RKO (cell line): ENCODE measurements around the gene AAMP.

Source experiments
- DNase-seq: peaks from one replicate; pipeline ENCODE4 v3.0.0-alpha.2; 2016; ENCODE audit warnings: low spot score

Gene AAMP

DNA sequence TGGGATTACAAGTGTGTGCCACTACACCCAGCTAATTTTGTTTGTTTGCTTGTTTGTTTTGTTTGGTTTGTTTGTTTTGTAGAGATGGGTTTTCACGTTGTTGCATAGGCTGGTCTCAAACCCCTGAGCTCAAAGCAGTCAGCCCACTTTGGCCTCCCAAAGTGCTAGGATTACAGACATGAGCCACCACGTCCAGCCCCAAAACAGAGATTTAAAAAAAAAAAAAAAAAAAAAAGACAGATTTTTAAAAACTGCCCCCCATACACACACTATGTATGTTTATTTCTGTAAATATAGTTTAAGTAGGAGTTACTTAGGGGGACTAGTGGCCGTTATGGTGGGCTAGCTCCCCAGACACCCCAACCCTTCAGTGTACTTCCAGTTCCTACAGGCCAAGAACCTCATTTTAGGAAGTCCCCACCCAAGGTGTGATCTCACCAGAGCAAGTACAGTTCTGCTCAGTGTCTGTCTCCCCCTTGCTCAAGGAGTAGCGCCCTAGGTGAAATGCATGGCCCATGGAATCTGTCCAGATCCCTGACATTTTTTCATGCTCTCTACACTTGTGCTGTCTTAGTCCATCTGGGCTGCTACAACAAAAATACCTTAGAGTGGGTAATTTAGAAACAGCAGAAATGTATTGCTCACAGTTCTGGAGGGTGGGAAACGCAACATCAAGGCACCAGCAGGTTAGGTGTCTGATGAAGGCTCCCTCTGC, 23.9 kb upstream of the AAMP start:
- no peak for DNase-seq

DNA sequence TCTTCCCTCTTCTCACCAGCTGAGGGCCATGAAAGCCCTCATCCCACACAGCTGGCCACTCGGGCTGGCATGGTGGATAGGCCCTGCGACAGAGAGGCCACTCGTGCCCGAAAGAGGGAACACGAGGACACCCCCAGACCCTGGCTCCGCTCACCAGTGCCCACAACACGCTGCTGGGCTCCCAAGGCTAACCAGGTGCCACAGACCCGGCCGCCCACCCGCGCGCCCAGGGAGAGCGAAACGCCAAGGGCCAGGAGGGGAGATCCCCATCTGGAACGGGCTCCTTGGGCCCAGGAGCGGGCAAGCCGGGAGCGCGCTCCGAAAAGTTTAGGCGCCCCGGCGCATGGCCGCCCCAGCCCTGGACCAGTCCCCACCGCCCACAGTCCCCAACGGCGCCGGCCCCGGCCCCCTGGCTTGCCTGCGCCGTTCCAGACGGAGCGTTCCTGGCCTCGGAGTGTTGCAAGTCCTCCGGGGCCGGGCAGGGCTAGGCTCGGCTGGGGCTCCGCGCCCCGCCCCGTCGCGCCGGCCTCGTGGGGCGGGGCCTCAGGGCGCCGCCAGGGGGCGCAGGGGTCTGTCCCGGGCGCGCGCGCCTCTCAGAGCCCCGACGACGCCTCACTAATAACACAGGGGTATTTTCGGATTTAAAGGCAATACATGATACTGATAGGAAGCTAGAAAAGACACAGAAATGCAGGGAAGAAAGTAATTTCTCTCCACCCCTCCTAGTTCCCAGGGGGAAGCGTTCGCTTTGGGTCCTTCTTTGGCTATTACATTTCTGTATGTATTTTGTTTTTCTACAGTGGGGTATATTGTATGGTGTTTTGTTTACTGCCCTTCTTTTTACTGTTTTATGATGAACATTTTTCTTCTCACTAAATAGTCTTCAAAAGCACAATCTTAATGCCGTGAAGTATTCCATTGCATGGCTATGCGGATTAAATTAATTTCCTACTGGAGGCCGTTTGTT, 22.4 kb upstream of the AAMP start, which contains the start of gene TMBIM1:
TMBIM1 (minus strand) TSS at position 456 of the 967 bp plus-strand sequence. CDS start 10,362 bp downstream, outside the sequence.
- DNase-seq = peak; percentile 74

DNA sequence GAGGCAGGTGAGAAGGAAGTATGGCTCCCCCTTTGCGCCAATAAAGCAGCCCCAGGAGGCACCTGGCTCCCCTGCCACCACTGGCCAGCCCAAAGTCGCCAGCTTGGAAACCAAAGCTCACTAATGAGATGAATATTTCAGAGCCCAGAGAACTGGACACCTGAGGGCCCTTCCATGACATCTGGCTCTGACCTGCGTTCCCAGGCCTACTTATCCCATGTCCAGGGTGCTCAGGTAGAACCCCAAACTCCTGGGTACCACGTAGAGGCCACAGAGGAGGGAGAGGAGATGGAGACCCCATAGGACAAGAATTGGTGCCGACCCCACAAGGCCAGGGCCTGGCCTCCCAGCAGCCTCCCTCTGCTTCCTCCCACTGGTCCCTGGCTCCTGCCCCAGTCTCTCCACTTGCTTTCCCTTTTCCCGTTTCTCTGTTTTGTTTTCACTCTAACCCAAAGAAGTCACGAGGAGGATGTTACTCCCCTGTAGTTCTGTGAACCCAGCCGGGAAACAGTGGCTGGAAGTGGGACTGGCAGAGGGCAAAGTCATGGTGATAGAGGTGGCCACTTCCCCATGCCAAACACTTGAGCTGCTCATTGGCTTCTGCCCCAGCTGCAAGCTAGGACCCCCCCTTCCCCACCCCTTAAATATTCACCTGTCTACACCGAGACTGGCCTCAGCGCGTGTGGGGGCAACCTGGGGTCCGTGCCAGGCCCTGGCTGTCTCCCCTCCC, 21.5 kb upstream of the AAMP start:
- DNase-seq = no peak

DNA sequence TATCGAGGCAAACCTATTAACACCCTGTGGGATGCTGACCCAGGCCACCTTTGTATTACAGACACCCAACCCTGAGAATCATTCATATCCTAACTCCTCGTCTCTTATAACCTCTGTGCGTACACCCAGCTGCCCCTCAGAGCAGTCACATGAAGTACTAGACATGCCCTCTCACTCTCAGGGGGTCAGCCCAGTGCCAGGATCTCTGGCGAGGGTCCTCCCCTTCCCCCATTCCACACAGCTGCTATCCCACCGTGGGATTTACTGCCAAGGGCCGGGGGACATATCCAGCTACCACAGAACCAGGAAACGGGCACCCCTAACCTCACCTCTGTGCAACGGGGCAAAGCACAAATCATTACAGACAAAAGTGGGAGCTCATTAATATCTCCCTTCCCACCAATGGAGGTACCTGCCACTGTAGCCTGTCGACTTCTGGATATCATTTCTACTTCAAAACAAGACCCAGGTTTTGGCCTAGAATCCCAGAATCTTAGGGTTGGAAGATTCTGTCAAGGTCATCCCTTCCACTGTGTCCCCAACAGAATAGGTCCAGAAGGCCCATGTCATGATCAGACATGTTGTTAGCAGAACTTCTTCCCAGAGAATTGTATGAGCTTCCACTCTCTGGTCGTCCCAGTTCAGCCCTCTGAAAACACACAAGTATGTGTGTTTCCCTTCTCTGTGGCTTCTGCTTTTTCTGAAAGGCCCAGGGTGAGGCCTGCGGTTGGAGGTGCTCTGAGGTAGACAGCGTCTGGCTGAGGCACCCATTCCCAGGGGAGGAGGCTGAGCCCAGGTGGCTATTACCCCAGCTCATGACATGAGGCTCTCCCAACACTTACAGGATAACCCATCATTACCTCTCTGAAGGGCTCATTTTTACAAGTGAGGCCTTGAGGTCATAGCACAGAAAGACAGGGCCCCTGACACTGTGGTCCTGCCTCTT, 20.7 kb upstream of the AAMP start:
- DNase-seq = no peak

DNA sequence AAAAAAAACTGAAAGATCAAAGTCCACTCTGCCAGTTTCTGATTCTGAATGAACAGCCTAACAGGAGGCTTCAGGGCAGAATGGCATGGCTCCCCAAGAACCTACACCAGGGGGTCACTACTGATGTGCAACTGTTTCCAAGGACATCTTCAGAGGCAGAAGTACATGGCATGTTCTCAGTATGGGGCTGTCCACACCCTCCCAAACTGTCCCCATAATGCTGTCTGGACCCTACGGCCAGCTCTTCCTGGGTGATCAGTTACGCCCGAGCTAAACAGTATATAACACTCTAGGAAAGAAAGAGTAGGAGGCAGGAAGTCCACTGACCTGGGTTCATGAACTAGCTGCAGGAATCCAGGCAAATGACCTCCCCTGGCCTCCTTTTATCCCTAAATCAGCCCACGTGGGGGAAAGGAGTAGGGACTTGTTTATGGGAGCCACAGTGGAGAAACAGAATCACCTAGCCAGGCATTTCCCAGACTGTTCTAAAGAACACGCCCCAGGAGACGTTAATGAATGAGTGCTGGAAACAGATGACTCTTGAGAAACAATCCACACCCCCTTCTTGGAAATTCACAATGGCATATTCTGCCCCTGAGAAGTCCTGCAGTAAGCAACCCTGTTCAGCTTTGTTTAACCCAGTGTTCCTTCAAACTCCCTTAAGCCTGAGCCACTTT, 19.8 kb upstream of the AAMP start:
- DNase-seq = no peak

DNA sequence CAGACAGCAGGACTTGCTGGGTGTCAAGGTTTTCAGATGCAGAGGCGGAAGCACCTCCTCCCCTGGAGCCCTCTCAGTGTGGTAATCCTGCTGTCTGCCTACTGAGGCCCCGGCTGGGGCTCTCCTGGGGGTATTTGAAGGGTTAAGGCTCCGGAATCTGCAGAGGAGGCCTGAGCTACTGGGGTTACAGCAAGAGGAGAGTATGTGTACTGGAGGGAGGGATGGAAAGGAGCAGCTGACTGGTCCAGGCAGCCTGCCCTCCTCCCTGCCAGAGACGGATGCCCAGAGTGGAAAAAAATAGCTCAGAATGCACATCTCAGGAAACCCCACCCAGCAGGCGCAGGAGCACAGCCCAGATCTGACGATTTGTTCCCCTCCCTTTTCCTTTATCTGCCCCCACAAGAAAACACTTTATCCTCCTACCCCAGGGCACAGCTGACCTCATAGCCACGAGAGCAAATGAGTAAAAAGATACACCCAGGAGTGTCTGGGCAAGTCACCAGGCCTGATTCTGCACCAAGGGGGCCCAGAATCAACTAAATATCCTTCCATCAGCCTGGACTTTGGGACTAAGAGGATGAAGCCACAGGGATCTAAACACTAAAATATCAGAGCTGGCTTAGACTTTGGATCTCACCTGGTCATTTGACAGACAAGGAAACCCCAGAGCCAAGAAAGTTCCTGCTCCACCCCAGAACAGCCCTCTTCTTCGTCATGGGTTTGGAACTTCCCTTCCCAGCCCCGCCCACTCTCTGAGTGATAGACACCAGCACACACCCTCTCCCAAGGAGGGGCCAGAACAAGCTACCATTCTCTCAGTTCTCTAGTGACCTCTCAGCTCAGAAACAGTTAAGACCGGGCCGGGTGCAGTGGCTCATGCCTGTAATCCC, 16.9 kb upstream of the AAMP start:
- peak; percentile 95 for DNase-seq

DNA sequence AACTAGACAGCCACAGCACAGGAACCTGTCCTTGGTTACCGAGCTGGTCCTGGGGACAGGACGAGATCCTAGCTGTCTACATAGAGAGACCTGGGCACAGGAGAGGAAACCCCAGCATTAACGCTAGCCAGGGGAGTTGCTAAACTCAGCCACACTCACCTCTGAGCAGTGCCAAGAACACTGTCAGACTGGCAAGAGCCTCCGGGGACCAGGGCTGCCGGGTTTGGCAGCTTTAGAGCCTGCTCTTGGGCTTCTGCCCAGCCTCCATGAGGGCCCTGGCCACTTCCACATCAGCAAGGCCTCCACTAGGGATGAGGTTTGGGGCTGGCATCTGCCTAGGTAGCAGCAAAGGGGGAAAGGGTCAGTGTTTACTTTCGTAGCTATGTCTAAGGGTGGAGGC, 15.7 kb upstream of the AAMP start:
- no peak for DNase-seq

DNA sequence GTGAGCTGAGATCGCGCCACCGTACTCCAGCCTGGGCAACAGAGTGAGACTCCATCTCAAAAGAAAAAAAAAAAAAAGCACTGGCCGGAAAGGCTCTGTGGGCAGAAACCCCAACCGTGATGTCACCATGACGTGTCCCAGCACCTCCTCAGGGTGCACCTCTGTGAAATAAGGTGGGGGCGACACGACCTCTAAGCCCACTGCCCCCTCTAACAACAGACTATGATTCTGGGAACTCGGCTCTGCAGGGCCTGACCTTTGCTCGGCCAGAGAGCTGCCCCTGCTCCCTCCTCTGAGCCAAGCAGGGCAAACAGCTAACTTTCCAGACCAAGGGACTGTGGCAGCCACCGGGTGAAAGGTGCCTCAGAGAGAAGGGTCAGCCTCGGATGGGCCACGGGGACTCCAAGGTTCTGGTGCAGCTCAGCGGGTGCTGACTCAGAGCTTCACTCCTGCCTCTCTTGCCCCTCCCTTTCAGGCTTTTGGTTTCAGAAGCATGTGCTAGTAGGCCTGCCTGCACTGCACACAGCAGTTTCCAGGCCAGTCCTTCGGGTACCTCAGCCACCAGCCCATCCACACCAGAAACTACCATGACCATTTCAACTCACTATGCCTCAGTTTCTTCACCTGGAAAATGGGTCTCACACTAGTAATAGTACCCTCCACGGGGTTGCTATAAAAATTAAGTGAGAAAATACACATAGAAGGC, 14.3 kb upstream of the AAMP start:
- DNase-seq = no peak

DNA sequence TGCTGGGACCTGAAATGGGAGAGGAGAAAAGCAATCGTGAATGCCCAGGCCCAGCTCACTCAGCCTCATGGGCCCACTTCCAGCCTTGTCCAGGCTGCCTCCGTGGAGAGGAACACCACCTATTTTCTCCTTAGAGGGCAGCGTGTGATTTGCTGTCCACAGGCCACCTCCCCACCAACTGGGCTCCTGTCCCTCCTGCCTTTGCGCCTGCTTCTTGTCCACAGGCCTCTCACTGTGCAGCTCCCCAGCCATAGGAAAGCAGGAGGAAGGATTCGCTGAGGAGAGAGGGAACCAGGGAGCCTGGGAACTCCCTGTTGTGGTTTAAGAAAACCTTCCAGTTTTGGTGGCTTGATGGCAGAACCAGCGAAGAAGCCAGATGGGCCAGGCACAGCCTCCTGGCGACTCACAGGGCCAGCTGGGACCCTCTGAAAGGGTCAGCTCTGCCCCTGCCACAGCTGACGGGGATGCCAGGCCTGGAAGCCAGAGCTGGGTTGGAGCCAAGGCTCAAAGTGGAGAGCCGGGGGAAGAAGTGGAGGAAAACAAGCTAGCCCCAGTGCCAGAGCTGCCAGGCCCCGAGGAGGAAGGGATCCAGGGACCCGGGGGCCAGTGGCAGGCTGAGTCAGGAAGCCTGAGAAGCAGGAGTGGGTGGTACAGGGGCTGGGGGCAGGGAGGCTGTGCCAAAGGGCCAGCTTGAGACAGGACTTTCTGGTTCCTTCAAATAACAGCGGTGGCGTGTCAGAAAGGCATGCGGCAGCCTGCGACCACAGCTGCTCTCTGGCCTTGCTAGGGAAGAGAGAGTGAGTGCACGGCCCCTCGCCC, 12.4 kb upstream of the AAMP start:
- no peak for DNase-seq

DNA sequence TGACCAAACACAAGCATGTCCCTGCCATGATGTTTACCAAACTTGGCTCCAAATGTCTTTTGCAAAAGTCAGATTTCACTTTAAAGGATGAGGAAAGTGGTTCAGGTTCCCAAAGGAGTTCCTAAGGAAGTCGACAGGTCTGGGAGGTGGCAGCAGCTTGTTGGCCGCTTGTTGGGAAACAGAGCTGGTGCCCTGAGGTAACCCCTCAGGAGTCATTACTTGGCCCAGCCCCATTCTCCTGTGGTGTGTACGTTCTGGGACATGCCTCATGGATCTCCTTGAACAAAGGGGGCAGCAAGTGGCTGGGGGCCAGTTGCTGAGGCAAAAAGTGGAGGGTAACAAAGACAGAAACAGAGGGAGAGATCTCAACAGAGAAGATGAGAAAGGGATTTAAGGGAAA, 11.5 kb upstream of the AAMP start:
- DNase-seq = no peak

DNA sequence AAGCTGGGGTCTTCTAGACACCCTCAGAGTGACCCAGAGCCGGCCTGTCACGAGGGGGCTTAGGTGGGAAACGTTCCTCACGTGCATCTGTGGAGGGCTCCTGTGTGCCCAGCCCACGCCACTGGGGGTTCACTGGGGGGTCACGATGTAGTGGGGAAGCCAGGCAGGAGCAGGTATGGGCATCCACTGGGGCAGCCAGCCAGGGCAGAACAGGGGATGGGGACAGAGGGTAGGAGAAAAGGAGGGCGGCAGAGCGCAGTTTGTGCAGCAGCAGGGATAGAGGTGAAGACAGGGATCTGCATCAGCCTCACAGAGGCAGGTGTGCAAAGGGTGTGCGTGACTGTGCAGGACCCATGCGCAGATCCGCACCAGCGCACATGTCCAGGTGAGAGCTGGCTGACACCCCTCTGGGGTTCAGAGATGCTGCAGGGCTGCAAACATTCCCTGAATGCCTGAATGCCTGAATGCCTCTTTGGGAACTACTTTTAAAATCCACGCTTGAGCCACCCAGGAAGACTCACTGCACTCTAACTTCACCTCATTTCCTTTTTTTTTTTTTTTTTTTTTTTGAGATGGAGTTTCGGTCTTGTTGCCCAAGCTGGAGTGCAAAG, 10.4 kb upstream of the AAMP start:
- DNase-seq = no peak

DNA sequence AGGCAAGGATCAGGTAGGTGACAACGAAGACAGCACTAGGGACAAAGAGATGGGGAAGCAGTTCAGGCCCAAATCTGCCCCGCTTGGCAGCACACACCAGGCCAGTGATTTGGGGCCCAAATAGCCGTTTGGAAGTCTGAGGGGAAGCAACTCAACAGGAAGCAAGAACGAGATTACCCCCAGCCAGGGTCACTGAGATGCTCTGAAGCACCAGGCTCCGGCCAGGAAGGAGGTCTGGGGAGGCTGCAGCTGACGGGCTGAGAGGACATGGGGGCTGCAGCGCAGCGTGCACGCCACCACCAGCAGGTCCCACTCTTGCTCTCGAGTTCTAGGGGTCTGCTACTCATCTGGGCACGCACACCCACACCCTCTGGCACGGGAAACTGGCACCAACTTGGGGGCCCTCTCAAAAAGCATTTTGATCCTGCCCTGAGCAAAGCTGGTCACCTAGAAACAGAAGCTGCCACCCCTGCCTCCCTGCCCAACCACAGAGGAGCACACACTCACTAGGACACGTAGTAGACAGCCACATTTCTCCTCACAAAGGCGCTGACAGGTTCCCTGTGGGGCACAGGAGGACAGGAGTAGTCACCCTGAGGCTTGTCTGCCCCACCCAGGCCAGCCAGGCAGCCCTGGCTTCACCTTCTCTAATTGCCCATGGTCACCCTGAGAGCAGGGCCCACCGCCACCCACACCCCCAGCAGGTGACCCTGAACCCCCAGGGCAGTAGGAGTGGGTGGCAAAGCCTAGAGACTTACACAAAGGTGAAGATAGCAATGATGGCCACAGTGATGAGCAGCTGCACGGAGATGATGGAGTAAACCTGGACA, 8.8 kb upstream of the AAMP start:
- DNase-seq = no peak

DNA sequence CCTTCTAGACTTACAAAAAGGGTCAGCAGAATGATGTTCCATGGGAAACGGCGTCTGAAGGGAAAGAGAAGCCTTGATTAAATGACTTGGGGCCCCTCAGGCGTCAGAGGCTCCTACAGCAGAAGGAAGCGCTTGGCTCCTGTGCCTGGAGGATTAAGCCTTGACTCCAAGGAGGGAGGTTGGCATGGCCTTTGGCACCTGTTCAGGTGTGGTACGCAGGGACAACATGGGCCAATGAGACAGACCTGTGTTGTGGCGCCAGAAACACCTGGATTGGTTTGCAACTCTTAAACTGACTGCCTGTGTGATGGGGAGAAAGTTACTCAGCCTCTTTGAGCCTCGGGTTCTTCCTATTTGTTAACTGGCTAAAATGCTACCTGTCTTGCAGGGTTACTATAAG, 8.0 kb upstream of the AAMP start:
- DNase-seq = no peak

DNA sequence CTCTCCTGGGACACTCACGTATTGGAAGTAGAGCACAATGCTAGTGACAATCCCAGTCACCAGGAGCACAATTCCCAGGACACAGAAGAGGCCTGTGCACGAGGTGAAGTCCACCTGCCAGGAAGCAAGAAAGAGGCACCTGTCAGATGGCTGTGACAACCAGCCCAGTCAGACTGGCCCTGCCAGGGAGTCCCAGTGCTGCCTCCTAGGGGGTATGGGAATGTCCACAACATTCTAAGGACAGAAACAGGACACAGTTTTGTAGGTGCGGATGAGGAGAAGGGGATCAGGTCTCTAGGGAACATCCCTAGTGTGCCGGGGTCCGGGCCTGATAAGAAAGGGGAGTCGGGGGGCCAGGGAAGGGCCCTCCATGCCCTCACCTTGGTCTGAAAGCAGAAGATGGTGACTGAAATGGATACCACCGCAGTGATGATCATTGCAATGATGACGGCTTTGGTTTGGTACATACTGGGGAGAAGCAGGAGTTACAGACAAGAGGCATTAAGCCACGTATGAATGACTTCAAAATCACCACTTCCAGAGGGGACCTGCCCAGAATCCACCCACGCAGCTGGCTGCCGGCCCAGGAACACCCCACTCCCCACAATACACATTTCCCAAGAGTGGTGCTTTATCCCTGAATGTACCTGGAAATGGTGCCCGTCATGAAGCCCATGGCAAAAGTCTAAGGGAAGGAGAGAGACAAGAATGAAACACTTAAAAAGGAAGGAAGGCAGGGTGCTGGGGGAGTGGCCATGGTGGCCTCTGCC, 7.2 kb upstream of the AAMP start:
- DNase-seq = no peak

DNA sequence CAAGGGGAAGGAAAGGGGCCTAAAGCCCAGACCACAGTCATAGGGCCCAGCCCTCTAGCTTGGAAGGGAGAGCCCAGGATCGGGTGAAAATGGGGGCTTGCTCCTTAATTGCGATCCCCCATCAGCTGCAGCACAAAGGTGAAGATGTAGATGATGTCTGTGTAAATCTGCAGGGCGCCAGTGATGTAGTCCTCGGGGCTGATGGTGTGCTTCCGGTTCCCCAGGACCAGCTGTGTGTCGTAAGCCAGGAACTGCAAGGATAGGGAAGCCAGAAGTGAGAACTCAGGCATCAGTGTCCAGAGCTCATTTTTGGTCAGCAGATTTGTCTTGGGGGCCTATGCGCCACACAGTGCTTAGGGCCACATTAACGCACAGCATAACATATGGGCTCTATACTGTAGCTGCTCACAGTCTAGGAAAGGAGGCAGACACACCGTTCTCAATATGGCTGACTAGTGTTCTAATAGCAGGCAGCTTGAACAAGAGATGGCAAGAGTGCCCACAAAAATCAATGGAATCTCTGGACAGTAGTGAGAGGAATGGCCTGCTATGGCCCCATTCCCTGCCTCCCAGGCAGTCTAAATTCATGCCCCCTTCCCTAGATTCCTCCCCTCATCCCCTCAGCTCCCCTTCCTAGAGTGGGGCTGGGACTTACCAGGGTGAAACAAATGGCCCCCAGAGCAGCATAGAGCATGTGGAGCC, 5.6 kb upstream of the AAMP start:
- no peak for DNase-seq
